CD14-positive monocyte (primary cell): ENCODE data around the gene ARNT2. TPM values are rescaled to one million over a fixed set of nuclear protein-coding genes. Genes with fewer than 3 reads are reported as not detected.

ENCODE experiments used
- DNase-seq, 3 donors: peaks; one replicate each; pipeline ENCODE4 v3.0.0-alpha.2; 2011 to 2022
- H2AFZ ChIP-seq: 2 replicates; pipeline ENCODE4 v1.6.0; 2012; ENCODE audit warnings: mild to moderate bottlenecking, low read depth, low read length, inconsistent platforms; ENCODE audit not compliant: insufficient read depth, poor library complexity, severe bottlenecking
- H3K27ac ChIP-seq, 2 donors: 1 replicate in 1 of 2; 2 replicates in 1 of 2; pipeline ENCODE4 v1.5.1; 2012 to 2013; ENCODE audit warnings: low read length in 2 of 2, control low read depth in 1 of 2, inconsistent platforms in 1 of 2, low read depth in 1 of 2, mild to moderate bottlenecking in 1 of 2
- H3K27me3 ChIP-seq, 2 donors: one replicate each; pipeline versions ENCODE4 v1.6.0 to v1.6.1; 2011 to 2013; ENCODE audit warnings: low read length in 2 of 2; ENCODE audit not compliant: control insufficient read depth in 2 of 2, insufficient read depth in 2 of 2
- H3K36me3 ChIP-seq, 2 donors: replicated peaks in 1 of 2; 1 replicate in 1 of 2; 2 replicates in 1 of 2; pipeline versions ENCODE4 v1.5.1 to v1.6.1; 2012 to 2013; ENCODE audit warnings: low read length in 2 of 2, control low read depth in 1 of 2, inconsistent platforms in 1 of 2, mild to moderate bottlenecking in 1 of 2; ENCODE audit not compliant: insufficient read depth in 2 of 2, control insufficient read depth in 1 of 2
- H3K4me1 ChIP-seq, 2 donors: 1 replicate in 1 of 2; 2 replicates in 1 of 2; pipeline versions ENCODE4 v1.5.1 to v1.6.1; 2012 to 2013; ENCODE audit warnings: low read length in 2 of 2, control low read depth in 1 of 2, inconsistent platforms in 1 of 2, mild to moderate bottlenecking in 1 of 2, moderate library complexity in 1 of 2; ENCODE audit not compliant: insufficient read depth in 2 of 2, control insufficient read depth in 1 of 2
- H3K4me2 ChIP-seq: replicated peaks from 2 replicates; pipeline ENCODE3; 2012; ENCODE audit warnings: low read length, moderate library complexity, mild to moderate bottlenecking; ENCODE audit not compliant: poor library complexity, severe bottlenecking; ENCODE audit errors: extremely low read depth
- H3K4me3 ChIP-seq, 3 experiments: fragments of 200-600 bp in 1 of 3; sonication (generic) in 1 of 3; replicated peaks in 1 of 3; 1 replicate in 2 of 3; 2 replicates in 1 of 3; pipeline ENCODE4 v1.5.1; 2011 to 2013; ENCODE audit warnings: low read length in 3 of 3, mild to moderate bottlenecking in 3 of 3, control low read depth in 2 of 3, low read depth in 2 of 3, inconsistent platforms in 1 of 3, moderate library complexity in 1 of 3
- H3K79me2 ChIP-seq: 2 replicates; pipeline ENCODE4 v1.6.0; 2012; ENCODE audit warnings: mild to moderate bottlenecking, control low read depth, inconsistent platforms, low read length, moderate library complexity; ENCODE audit not compliant: insufficient read depth
- H3K9ac ChIP-seq: 2 replicates; pipeline ENCODE4 v1.6.0; 2017; ENCODE audit warnings: low read length, mild to moderate bottlenecking; ENCODE audit not compliant: insufficient read depth, poor library complexity, severe bottlenecking
- H3K9me3 ChIP-seq, 2 donors: replicated peaks in 1 of 2; 1 replicate in 1 of 2; 2 replicates in 1 of 2; pipeline versions ENCODE4 v1.5.1 to v1.6.1; 2012 to 2013; ENCODE audit warnings: low read length in 2 of 2, control low read depth in 1 of 2; ENCODE audit not compliant: control insufficient read depth in 1 of 2, insufficient read depth in 1 of 2
- H4K20me1 ChIP-seq: 2 replicates; pipeline ENCODE4 v1.6.0; 2012; ENCODE audit warnings: mild to moderate bottlenecking, low read length, control low read depth, moderate library complexity; ENCODE audit not compliant: insufficient read depth
- H3K27ac Mint-ChIP-seq, 7 donors: one replicate each; pipeline ENCODE4 v1.8.0; 2020; ENCODE audit warnings: mild to moderate bottlenecking in 7 of 7, mixed read lengths in 7 of 7, moderate library complexity in 6 of 7, inconsistent platforms in 2 of 7
- H3K27me3 Mint-ChIP-seq, 3 donors: one replicate each; pipeline ENCODE4 v1.8.0; 2021 to 2022; ENCODE audit warnings: low read depth in 3 of 3, mild to moderate bottlenecking in 3 of 3, mixed read lengths in 3 of 3, moderate library complexity in 3 of 3, inconsistent platforms in 1 of 3
- H3K36me3 Mint-ChIP-seq, 2 donors: one replicate each; pipeline ENCODE4 v1.8.0; 2020; ENCODE audit warnings: mixed read lengths in 2 of 2, inconsistent platforms in 1 of 2, mild to moderate bottlenecking in 1 of 2
- H3K4me1 Mint-ChIP-seq: one replicate; pipeline ENCODE4 v1.8.0; 2020; ENCODE audit warnings: mild to moderate bottlenecking, mixed read lengths
- H3K4me3 Mint-ChIP-seq, 2 donors: one replicate each; pipeline ENCODE4 v1.8.0; 2020; ENCODE audit warnings: mild to moderate bottlenecking in 2 of 2, mixed read lengths in 2 of 2, moderate library complexity in 1 of 2
- H3K9me3 Mint-ChIP-seq, 7 donors: one replicate each; pipeline ENCODE4 v1.8.0; 2020 to 2022; ENCODE audit warnings: mixed read lengths in 7 of 7, mild to moderate bottlenecking in 6 of 7, moderate library complexity in 6 of 7, inconsistent platforms in 2 of 7
- WGBS: methylation state at CpG from one replicate; pipeline ENCODE4 v1.1.5; 2013; ENCODE audit warnings: missing lambda C conversion rate; ENCODE audit not compliant: insufficient coverage; 5-methylcytosine and 5-hydroxymethylcytosine counted together
- intact Hi-C, 2 donors: fragments of 100-400 bp; cut with micrococcal nuclease; formaldehyde crosslinking; loops; one replicate each; pipeline versions ENCODE4 v1.15.0 to v1.15.1; 2023
- polyA plus RNA-seq, 3 donors: library from polyadenylated mRNA; depleted of rRNA in 1 of 3; unstranded in 2 of 3; stranded (reverse) in 1 of 3; fragments of 300-500 nt in 2 of 3; fragments of >200 nt in 1 of 3; fragmentation: Illumina TruSeq in 2 of 3; gene quantifications; 1 replicate in 2 of 3; 2 replicates in 1 of 3; pipeline ENCODE4 v1.2.3, GENCODE V29; 2012 to 2021
- TF ChIP-seq, protein P1 (sequence below): fragments of 200-600 bp; IDR thresholded peaks from one replicate; pipeline ENCODE4 v1.8.0; 2022; ENCODE audit warnings: antibody characterized with exemption, mild to moderate bottlenecking

ARNT2 gene
- polyA plus RNA-seq, 3 donors, result not detected

DNA sequence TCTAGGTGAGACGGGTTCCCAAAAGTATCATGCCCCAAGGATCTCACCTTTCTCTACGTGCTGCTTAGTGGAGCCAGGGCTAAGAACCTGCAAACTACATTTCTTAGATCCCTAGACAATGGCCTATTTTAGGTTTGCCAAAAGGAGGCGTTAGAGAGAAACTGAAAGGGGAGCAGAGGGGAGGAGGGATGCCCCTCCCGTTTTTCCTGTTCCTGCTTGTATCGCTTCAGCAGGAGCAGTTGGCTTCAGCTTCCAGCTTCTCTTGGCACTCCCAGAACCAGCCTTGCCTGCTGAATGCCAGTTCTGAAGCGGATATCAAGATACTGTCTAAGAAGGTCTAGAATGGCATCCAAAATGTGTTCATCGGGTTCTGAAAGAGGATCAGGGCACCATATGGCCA, 232.5 kb downstream of the ARNT2 start:
- DNase-seq, result no peak
- no peaks in the 10 kb centered on the region for H3K36me3 Mint-ChIP-seq
- Histone ChIP-seq H3K4me1 (no peaks in the 10 kb centered on the region), H3K9me3 (peaks cover 10 to 17% of the 10 kb centered on the region in 2 donors), H3K27ac (no peak overlapping the region), H3K4me2 (no peak overlapping the region), H2AFZ (no peak overlapping the region), H3K79me2 (no peaks in the 10 kb centered on the region), H3K27me3 (no peaks in the 10 kb centered on the region), H3K9ac (no peak overlapping the region), H3K36me3 (no peaks in the 10 kb centered on the region), H3K4me3 (no peak overlapping the region), H4K20me1 (no peaks in the 10 kb centered on the region)
- H3K4me3 Mint-ChIP-seq, result no peak overlapping the region
- WGBS, result 46% methylated on average over 5 of the region's 7 CpGs
- H3K27me3 Mint-ChIP-seq, result peaks cover 0 to 5% (median 0%) of the 10 kb centered on the region in 3 donors
- TF ChIP-seq, protein P1, sequence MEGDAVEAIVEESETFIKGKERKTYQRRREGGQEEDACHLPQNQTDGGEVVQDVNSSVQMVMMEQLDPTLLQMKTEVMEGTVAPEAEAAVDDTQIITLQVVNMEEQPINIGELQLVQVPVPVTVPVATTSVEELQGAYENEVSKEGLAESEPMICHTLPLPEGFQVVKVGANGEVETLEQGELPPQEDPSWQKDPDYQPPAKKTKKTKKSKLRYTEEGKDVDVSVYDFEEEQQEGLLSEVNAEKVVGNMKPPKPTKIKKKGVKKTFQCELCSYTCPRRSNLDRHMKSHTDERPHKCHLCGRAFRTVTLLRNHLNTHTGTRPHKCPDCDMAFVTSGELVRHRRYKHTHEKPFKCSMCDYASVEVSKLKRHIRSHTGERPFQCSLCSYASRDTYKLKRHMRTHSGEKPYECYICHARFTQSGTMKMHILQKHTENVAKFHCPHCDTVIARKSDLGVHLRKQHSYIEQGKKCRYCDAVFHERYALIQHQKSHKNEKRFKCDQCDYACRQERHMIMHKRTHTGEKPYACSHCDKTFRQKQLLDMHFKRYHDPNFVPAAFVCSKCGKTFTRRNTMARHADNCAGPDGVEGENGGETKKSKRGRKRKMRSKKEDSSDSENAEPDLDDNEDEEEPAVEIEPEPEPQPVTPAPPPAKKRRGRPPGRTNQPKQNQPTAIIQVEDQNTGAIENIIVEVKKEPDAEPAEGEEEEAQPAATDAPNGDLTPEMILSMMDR, result no peak
- H3K9me3 Mint-ChIP-seq, result peaks cover 5 to 15% (median 12%) of the 10 kb centered on the region in 7 donors
- H3K27ac Mint-ChIP-seq, result no peak overlapping the region
- peaks cover 2% of the 10 kb centered on the region for H3K4me1 Mint-ChIP-seq
- intact Hi-C loops, result no loop called here

DNA sequence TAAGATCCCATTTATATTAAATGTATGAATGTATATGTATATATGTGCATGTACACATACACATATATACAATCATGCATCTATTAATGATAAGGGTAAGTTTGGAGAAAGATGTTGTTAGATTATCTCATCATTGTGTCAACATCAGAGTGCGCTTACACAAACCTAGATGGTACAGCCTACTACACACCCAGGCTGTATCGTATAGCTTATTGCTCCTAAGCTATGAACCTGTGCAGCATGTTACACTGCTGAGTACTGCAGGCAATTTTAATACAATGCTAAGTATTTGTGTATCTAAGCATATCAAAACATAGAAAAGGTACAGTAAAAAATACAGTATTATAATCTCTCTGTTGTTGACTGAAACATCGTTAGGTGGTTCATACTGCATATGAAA, 233.6 kb downstream of the ARNT2 start:
- Histone ChIP-seq H4K20me1 (no peaks in the 10 kb centered on the region), H3K9me3 (peaks cover 10 to 17% of the 10 kb centered on the region in 2 donors), H3K27me3 (no peaks in the 10 kb centered on the region), H3K79me2 (no peaks in the 10 kb centered on the region), H2AFZ (no peak overlapping the region), H3K9ac (no peak overlapping the region), H3K27ac (no peak overlapping the region), H3K4me2 (no peak overlapping the region), H3K4me3 (no peak overlapping the region), H3K4me1 (no peaks in the 10 kb centered on the region), H3K36me3 (no peaks in the 10 kb centered on the region)
- WGBS, result 20% methylated on average over 1 of the region's 3 CpGs
- Mint-ChIP-seq H3K9me3 (peaks cover 7 to 15% (median 12%) of the 10 kb centered on the region in 7 donors), H3K36me3 (no peaks in the 10 kb centered on the region), H3K27me3 (peaks cover 0 to 5% (median 0%) of the 10 kb centered on the region in 3 donors), H3K27ac (no peak overlapping the region), H3K4me3 (no peak overlapping the region), H3K4me1 (peaks cover 3% of the 10 kb centered on the region)
- intact Hi-C loops, result no loop called here
- TF ChIP-seq, protein P1, result no peak
- DNase-seq, result no peak
